HUES48 (cell line): Measurements from ENCODE around the gene ACRBP.

Experiments used
- H3K27ac ChIP-seq: one replicate; pipeline ENCODE4 v1.7.0; 2013; ENCODE audit warnings: low read depth, low read length, inconsistent platforms
- H3K27me3 ChIP-seq: 2 replicates; pipeline ENCODE4 v1.6.1; 2013; ENCODE audit warnings: mild to moderate bottlenecking, low read length; ENCODE audit not compliant: control insufficient read depth, insufficient read depth
- H3K36me3 ChIP-seq: 2 replicates; pipeline ENCODE4 v1.6.1; 2013; ENCODE audit warnings: low read length; ENCODE audit not compliant: control insufficient read depth, insufficient read depth
- H3K4me1 ChIP-seq: 2 replicates; pipeline ENCODE4 v1.6.1; 2013; ENCODE audit warnings: mild to moderate bottlenecking, low read length; ENCODE audit not compliant: control insufficient read depth, insufficient read depth
- H3K4me3 ChIP-seq: 2 replicates; pipeline ENCODE4 v1.5.1; 2013; ENCODE audit warnings: mild to moderate bottlenecking, low read depth, low read length
- H3K9ac ChIP-seq: 2 replicates; pipeline ENCODE4 v1.6.1; 2013; ENCODE audit warnings: mild to moderate bottlenecking, low read depth, low read length, moderate library complexity
- H3K9me3 ChIP-seq: 2 replicates; pipeline ENCODE4 v1.6.1; 2013; ENCODE audit warnings: low read length; ENCODE audit not compliant: control insufficient read depth, insufficient read depth

The ACRBP gene

DNA sequence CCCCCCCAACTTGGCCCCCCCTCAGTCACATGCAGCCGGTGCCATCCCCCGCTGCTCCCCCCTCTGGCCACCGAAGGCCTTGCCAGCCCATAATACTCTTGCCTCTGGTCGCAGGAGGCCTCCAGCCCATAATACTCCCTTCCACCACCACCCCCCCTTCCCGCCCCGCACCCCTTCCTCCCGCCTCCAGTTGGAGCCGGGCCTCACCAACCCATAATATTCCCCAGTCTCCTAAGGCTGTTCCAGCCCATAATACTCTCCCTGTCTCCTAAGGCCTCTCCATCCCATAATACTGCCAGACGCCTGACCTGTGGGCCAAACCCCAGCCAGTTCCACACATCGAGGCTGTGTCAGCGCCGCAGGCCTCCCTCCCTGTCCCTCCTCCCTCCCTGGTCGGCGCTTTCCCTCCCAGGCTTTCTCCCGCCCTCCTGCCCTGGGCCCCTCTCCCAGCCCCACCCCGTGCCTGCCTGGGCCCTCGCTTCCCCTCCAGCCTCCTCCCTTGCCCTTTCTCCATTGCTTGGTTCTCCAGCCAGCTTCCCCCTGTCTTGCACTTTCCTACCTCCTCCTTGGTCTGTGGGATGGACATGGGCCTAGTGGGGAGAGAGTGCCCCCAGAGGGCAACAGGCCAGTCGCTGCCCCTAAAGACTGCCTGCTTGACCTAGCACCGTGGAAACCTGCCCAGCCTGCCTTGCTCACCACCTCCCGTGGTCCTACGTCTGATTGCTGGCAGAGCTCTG lies 33.3 kb downstream of the ACRBP start:
- peaks cover 2% of the 10 kb centered on the region; the same call in 1 of the 2 replicates for H3K27me3 ChIP-seq
- no peaks in the 10 kb centered on the region for H3K9me3 ChIP-seq
- peaks cover 23% of the 10 kb centered on the region for H3K4me1 ChIP-seq
- no peaks in the 10 kb centered on the region for H3K36me3 ChIP-seq
- peak overlapping the region; percentile 21; the same call in 1 of the 2 replicates for H3K9ac ChIP-seq
- H3K27ac ChIP-seq: peak overlapping the region; percentile 92
- peak overlapping the region; percentile 11; the same call in 1 of the 2 replicates for H3K4me3 ChIP-seq

DNA sequence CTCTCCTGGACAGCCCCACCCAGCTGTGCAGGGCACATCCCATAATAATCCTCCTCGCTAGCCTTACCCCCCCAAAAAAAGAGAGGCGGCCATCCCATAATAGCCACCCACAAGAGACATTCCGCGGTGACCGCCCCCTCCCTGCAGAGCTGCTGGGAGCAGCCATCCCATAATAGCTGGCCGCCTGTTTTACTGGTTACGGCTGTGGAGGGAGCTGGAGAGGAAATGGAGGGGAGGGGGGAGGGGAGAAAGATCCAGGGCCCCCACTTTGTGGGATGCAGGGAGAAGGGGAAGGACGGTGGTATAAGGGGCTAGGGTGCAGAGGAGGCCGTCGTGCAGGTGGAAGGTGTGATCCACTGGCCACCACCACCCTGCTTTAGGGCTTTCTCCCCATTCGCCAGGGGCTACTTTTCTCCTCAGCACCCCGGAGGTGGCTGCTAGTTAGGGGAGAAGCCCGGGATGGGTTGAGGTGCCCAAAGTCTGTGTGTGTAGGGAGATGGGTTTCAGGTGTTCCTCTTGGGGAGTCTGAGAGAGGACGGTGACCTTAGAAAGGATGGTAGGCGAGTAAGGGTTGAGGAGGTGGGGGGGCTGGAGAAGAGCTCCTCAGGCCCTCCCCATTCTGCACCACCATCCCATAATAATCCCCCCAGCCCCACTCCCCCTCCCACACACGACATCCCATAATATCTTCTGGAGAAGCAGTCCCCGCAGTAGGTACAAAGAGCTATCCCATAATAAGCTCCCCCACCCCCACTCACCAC lies 34.0 kb downstream of the ACRBP start:
- no peaks in the 10 kb centered on the region for H3K9me3 ChIP-seq
- peak overlapping the region; percentile 70 for H3K9ac ChIP-seq
- no peaks in the 10 kb centered on the region for H3K36me3 ChIP-seq
- no peaks in the 10 kb centered on the region for H3K27me3 ChIP-seq
- peak overlapping the region; percentile 55 for H3K4me3 ChIP-seq
- peak overlapping the region; percentile 92 for H3K27ac ChIP-seq
- peaks cover 24% of the 10 kb centered on the region for H3K4me1 ChIP-seq

DNA sequence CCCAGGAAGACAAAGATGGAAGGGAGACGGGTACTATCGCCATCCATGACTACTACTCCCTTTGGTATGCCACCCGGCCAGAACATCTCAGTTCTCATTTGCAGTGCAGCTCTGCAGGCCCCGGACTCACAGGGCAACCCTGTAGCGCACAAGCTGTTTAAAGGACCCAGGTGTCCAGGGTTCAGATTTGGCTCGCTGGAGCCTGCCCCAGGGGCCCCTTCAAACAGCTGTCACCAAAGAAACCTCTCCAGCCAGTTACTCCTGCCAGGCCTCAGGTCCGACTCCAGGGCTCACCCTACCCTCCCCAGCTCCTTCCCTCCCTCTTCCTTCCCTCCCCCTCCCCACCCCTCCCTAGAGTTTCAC lies 34.6 kb downstream of the ACRBP start:
- Histone ChIP-seq H3K27me3 (no peaks in the 10 kb centered on the region), H3K27ac (peak overlapping the region; percentile 92), H3K9ac (no peak overlapping the region), H3K36me3 (no peaks in the 10 kb centered on the region), H3K4me1 (peaks cover 27% of the 10 kb centered on the region), H3K9me3 (no peaks in the 10 kb centered on the region), H3K4me3 (peak overlapping the region; percentile 55; the same call in 1 of the 2 replicates)

DNA sequence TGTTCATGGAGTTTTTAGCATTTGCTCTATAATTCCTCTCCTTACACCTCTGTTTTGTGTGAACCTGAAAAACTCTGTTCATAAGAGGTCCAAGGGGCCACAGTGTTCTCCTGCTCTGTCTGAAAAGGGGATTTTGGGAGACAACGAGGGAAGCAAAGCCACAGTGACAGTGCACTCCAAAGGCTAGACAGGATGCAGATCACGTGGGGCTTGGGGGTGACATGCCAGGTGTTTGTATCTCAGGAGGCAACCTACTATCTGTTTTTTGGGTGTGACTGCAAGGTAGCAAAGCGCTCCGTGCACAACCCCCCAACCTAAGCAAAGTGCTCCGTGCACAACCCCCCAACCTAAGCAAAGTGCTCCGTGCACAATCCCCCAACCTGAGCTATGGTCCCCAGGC lies 35.0 kb downstream of the ACRBP start:
- H3K9me3 ChIP-seq: no peaks in the 10 kb centered on the region
- no peak overlapping the region for H3K9ac ChIP-seq
- H3K4me1 ChIP-seq: peaks cover 29% of the 10 kb centered on the region
- H3K27me3 ChIP-seq: no peaks in the 10 kb centered on the region
- H3K27ac ChIP-seq: peak overlapping the region; percentile 92
- peak overlapping the region; percentile 55; the same call in 1 of the 2 replicates for H3K4me3 ChIP-seq
- no peaks in the 10 kb centered on the region for H3K36me3 ChIP-seq

DNA sequence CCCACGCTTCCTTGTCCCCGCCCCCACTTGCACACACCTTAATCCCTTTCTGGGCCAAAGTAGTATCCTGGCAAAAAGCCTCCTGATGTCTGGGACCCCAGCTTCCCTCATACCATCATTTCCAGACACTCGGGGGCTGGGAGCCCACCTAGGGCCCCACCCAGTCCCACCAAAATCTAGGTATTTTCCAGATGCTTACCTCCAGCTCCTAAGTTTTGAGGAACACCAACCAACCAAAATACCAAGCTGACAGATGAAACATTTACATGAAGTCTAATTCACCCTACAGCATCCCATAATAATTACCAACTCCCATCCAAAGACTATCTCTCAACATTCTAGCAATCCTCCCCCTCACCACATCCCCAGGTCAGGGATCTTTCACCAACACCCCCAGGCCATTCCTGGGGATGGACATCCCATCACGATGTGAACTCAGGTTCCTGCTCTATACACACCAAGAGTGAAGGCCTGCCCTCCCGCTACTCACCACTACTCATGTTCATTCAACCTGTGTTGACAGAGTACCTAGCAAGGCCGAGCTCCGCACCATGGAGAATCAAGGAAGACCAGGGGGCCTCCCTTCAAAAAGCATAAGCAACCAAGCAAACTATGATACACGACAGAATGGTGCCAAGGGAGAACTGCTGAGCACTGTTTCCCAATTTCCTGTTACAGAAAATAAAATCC lies 38.5 kb downstream of the ACRBP start:
- peaks cover 40% of the 10 kb centered on the region for H3K4me1 ChIP-seq

DNA sequence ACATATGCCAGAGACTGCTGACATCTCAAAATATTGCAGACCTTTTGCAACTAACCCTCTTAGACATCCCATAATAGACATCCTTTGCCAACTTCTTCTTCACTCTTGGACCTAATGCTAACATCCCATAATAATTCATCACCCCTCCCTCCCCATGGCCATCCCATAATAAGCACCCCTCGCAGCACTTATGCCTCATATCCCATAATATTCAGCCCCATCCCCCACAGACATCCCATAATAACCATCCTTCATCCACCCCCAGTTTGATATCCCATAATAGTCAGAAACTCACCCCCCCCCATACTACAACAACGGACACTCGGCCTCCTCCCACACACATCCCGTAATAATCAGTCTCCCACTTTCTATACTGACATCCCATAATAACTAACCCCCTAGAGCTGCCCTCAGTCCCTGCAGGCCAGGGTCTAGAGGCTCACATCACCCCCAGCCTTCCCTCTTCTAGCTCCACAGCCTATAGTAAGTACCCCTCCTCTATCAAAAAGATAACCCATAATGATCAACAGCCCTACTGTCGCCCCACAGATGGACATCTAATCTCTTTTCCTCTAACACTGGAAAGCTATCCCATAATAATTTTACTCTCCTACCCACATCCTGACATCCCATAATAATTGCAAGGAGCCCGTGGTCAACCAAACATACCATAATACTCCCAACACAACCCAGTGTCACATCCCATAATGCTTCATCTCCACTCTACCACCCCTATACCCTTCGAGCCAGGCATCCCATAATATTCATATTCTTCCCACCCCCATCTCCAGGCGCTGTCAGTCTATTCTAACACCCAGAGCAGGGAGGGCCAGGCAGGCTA lies 39.3 kb downstream of the ACRBP start:
- no peaks in the 10 kb centered on the region for H3K9me3 ChIP-seq
- no peak overlapping the region for H3K9ac ChIP-seq
- H3K36me3 ChIP-seq: peaks cover 25% of the 10 kb centered on the region
- H3K27ac ChIP-seq: no peak overlapping the region
- peaks cover 38% of the 10 kb centered on the region for H3K4me1 ChIP-seq
- peak overlapping the region; percentile 36 for H3K4me3 ChIP-seq
- H3K27me3 ChIP-seq: no peaks in the 10 kb centered on the region

More for the DNA sequence above, 38.5 kb downstream of the ACRBP start:
- H3K36me3 ChIP-seq: peaks cover 19% of the 10 kb centered on the region
- no peaks in the 10 kb centered on the region for H3K9me3 ChIP-seq
- H3K27ac ChIP-seq: no peak overlapping the region
- no peak overlapping the region for H3K4me3 ChIP-seq
- no peak overlapping the region for H3K9ac ChIP-seq
- H3K27me3 ChIP-seq: no peaks in the 10 kb centered on the region

DNA sequence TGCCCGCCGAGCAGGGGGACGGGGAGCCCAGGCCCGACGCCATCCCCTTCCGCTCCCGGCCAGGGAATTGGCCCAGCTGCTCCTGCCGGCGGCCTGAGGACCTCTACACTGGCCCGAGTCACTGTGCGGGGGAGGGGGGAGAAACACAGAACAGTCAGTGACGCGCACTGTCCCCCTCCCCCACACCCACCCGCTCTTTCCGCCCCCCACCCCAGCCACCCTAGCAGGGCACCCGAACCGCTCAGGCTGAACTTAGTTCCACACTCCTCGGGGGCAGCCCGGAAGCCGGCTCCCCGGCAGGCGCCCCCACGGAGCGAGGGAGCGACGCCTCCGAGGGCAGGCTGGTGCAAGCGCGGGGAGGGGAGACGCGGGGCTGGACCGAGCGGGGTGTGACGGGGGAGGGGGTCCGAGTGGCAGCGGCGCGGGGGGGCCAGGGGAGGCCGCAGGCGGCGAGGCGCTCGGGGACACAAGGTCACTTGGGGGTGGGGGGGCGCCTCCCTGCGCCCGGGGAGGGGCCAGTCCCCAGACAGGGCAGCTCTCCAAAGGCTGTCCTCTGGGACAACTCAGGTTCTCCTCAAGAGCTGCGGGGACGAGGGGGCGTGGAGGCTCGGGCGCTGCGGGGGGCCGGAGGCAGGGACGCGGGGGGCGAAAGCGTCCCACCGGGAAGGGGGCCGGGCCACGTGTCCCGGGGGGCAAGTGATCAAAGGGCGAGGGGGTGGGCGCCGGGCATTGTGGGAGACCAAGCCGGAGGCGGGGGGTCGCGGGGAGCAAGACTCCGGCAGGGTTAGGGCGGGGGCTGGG lies 40.7 kb downstream of the ACRBP start:
- no peaks in the 10 kb centered on the region for H3K9me3 ChIP-seq
- peak overlapping the region; percentile 93 for H3K27ac ChIP-seq
- H3K4me1 ChIP-seq: peaks cover 27% of the 10 kb centered on the region
- no peaks in the 10 kb centered on the region for H3K27me3 ChIP-seq
- H3K9ac ChIP-seq: peak overlapping the region; percentile 78
- peak overlapping the region; percentile 84 for H3K4me3 ChIP-seq
- H3K36me3 ChIP-seq: peaks cover 39% of the 10 kb centered on the region

DNA sequence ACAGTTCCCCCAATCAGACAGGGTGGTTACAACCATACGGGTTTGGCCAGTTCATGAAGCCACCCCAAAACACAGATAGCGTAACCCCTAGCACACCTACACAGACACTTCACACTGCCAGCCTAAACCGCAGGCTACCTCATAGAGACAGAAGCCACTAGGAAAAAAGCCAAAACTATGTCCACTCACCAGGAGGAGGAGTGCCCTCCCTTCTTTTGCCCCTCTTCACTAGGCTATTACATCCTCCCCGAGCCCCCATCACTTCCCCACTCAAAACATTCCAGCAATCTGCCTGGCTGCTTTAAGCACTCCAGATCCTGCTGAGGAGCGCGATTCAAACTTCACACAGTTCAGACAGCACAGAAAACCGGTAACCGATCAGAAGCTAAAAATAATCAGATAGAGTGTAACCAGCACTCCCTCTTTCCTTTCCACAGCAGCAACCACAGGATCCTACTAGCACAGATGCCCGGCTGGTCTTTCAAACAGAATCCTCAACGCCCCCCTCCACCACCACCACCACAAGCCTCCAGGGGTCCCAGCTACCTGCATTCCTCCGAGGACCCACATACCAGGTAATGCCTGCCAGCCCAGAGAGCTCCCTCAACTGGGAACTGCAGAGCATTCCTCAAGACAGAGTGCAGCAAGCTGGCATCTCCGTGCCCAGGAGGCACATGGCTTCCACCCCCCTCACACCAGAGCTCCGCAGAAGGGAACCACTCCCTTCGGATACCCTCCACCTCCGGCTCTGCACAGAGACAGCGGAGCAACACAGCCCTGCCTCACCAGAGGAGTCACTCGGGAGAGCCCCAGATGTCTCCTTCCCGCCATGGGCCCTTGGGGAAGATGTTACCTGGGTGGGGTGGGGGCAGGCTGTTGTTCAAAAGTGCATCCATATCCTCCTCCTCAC lies 41.6 kb downstream of the ACRBP start:
- Histone ChIP-seq H3K36me3 (peaks cover 48% of the 10 kb centered on the region), H3K27me3 (no peaks in the 10 kb centered on the region), H3K9ac (peak overlapping the region; percentile 42; the same call in 1 of the 2 replicates), H3K4me1 (peaks cover 27% of the 10 kb centered on the region), H3K9me3 (no peaks in the 10 kb centered on the region), H3K4me3 (peak overlapping the region; percentile 84), H3K27ac (peak overlapping the region; percentile 93)

DNA sequence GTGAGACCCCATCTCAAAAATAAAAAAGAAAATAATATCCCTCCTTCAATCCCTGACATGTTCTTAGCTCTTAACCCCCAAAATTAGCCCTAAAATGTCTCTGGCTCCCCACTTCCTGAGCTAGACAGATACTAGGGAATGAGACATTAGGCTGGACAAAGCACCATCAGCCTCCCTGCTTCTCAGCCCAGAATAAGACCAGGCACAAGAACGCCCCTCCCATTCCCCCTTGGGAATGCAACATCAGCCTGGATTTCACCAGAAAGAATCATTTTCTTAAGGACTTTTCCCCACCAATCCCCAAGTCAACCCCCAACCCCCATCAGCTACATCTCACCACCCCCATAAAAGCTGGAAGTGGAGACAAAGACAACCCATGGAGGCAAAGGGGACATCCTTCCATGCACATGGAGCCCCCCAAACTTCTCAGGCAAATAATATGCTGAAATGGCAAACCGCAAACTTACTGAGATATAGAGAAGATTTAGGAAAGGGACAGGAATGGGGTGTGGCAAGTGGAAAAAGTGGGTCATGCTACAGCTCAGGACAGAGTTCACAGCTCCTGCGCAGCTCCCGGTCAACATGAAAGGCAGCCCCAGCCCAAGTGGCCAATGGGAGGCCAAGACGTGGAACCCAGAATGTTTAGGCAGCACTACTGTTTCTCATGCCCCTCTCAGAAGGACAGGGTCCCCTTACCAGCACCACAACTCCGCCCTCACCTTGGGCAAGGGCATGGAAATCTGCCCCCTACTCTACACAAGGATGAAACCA lies 42.8 kb downstream of the ACRBP start:
- Histone ChIP-seq H3K4me3 (peak overlapping the region; percentile 84), H3K27me3 (no peaks in the 10 kb centered on the region), H3K36me3 (peaks cover 60% of the 10 kb centered on the region), H3K9me3 (no peaks in the 10 kb centered on the region), H3K4me1 (peaks cover 27% of the 10 kb centered on the region), H3K27ac (no peak overlapping the region), H3K9ac (no peak overlapping the region)
